BE2C (cell line): Measurements from ENCODE around the gene TARBP1.

Experiments used
- DNase-seq: peaks from one replicate; pipeline ENCODE4 v3.0.0-alpha.2; 2020
- H3K27me3 ChIP-seq: fragments of 250-450 bp; sonication (Bioruptor Pico); 2 replicates; pipeline ENCODE4 v1.5.1; 2020; ENCODE audit warnings: mild to moderate bottlenecking
- H3K36me3 ChIP-seq: fragments of 250-450 bp; sonication (Bioruptor Pico); 2 replicates; pipeline ENCODE4 v1.5.1; 2020; ENCODE audit warnings: mild to moderate bottlenecking
- H3K4me1 ChIP-seq: fragments of 250-450 bp; sonication (Bioruptor Pico); 2 replicates; pipeline ENCODE4 v1.5.1; 2020
- H3K4me3 ChIP-seq: 2 replicates; pipeline ENCODE4 v1.5.1; 2011; ENCODE audit warnings: low read depth, low read length
- H3K9me3 ChIP-seq: fragments of 250-450 bp; sonication (Bioruptor Pico); 2 replicates; pipeline ENCODE4 v1.5.1; 2020
- CTCF ChIP-seq: IDR thresholded peaks from 2 replicates; pipeline ENCODE4 v1.5.1; 2012; ENCODE audit warnings: mild to moderate bottlenecking, low read depth, low read length

The TARBP1 gene

GRCh38 chr1:234474375-234474774 is 4.6 kb downstream of the TARBP1 start:
- peaks cover 6% of the 10 kb centered on the region; the same call in 1 of the 2 replicates for H3K36me3 ChIP-seq
- TF ChIP-seq CTCF = no peak
- no peaks in the 10 kb centered on the region for H3K4me1 ChIP-seq
- no peaks in the 10 kb centered on the region; the same call in 1 of the 2 replicates for H3K27me3 ChIP-seq
- no peaks in the 10 kb centered on the region for H3K9me3 ChIP-seq
- no peak overlapping the region for H3K4me3 ChIP-seq
- no peak for DNase-seq

- Histone ChIP-seq H3K9me3 (no peaks in the 10 kb centered on the region), H3K27me3 (no peaks in the 10 kb centered on the region), H3K4me3 (no peak overlapping the region), H3K36me3 (peaks cover 7% of the 10 kb centered on the region; the same call in 1 of the 2 replicates), H3K4me1 (no peaks in the 10 kb centered on the region)
- TF ChIP-seq CTCF = no peak
- DNase-seq = no peak
These were observed 5.9 kb downstream of the TARBP1 start for GRCh38 chr1:234473118-234473517.

GRCh38 chr1:234469376-234469775 is 9.6 kb downstream of the TARBP1 start:
- H3K4me3 ChIP-seq = no peak overlapping the region
- H3K9me3 ChIP-seq = no peaks in the 10 kb centered on the region
- DNase-seq = no peak
- no peaks in the 10 kb centered on the region for H3K27me3 ChIP-seq
- TF ChIP-seq CTCF = no peak
- H3K4me1 ChIP-seq = no peaks in the 10 kb centered on the region
- peaks cover 24% of the 10 kb centered on the region for H3K36me3 ChIP-seq

- Histone ChIP-seq H3K27me3 (no peaks in the 10 kb centered on the region), H3K36me3 (peaks cover 25% of the 10 kb centered on the region), H3K4me3 (no peak overlapping the region), H3K9me3 (no peaks in the 10 kb centered on the region), H3K4me1 (no peaks in the 10 kb centered on the region)
- DNase-seq = no peak
- TF ChIP-seq CTCF = no peak
These were observed 10.4 kb downstream of the TARBP1 start for GRCh38 chr1:234468580-234468979.

- no peak for TF ChIP-seq CTCF
- H3K36me3 ChIP-seq = peaks cover 31% of the 10 kb centered on the region
- no peaks in the 10 kb centered on the region for H3K4me1 ChIP-seq
- no peak for DNase-seq
- no peak overlapping the region for H3K4me3 ChIP-seq
- H3K9me3 ChIP-seq = no peaks in the 10 kb centered on the region
- H3K27me3 ChIP-seq = no peaks in the 10 kb centered on the region
These were observed 11.2 kb downstream of the TARBP1 start for GRCh38 chr1:234467821-234468220.

- TF ChIP-seq CTCF = no peak
These were observed 12.0 kb downstream of the TARBP1 start for GRCh38 chr1:234466945-234467344.

More at GRCh38 chr1:234466945-234467344, 12.0 kb downstream of the TARBP1 start:
- Histone ChIP-seq H3K4me1 (no peaks in the 10 kb centered on the region), H3K9me3 (no peaks in the 10 kb centered on the region), H3K27me3 (no peaks in the 10 kb centered on the region), H3K36me3 (peaks cover 33% of the 10 kb centered on the region), H3K4me3 (no peak overlapping the region)
- no peak for DNase-seq
